ENCODE measurements around the gene MEX3A.

Gene MEX3A

GRCh38 chr1:156080863-156081179 lies 1.4 kb downstream of the MEX3A start:
- no peak overlapping the region for H3K4me3 ChIP-seq (ENCODE audit: low read depth, low read length)
- TF ChIP-seq, protein P1, sequence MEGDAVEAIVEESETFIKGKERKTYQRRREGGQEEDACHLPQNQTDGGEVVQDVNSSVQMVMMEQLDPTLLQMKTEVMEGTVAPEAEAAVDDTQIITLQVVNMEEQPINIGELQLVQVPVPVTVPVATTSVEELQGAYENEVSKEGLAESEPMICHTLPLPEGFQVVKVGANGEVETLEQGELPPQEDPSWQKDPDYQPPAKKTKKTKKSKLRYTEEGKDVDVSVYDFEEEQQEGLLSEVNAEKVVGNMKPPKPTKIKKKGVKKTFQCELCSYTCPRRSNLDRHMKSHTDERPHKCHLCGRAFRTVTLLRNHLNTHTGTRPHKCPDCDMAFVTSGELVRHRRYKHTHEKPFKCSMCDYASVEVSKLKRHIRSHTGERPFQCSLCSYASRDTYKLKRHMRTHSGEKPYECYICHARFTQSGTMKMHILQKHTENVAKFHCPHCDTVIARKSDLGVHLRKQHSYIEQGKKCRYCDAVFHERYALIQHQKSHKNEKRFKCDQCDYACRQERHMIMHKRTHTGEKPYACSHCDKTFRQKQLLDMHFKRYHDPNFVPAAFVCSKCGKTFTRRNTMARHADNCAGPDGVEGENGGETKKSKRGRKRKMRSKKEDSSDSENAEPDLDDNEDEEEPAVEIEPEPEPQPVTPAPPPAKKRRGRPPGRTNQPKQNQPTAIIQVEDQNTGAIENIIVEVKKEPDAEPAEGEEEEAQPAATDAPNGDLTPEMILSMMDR (IDR thresholded peaks at IDR 0.05; ENCODE audit: low read depth, low read length, missing control alignments): no peak
- no peak for DNase-seq (ENCODE audit: low read depth)

GRCh38 chr1:156080241-156080862 lies 1.9 kb downstream of the MEX3A start:
- no peak overlapping the region for H3K4me3 ChIP-seq (ENCODE audit: low read depth, low read length)
- TF ChIP-seq, protein P1 (IDR thresholded peaks at IDR 0.05; ENCODE audit: low read depth, low read length, missing control alignments): no peak
- DNase-seq (ENCODE audit: low read depth): no peak

- H3K4me3 ChIP-seq (ENCODE audit: low read depth, low read length): no peak overlapping the region
- TF ChIP-seq, protein P1 (IDR thresholded peaks at IDR 0.05; ENCODE audit: low read depth, low read length, missing control alignments): no peak
- no peak for DNase-seq (ENCODE audit: low read depth)
Measured at GRCh38 chr1:156079762-156080161, 2.5 kb downstream of the MEX3A start.

- no peak overlapping the region for H3K4me3 ChIP-seq (ENCODE audit: low read depth, low read length)
- TF ChIP-seq, protein P1 (IDR thresholded peaks at IDR 0.05; ENCODE audit: low read depth, low read length, missing control alignments): no peak
- no peak for DNase-seq (ENCODE audit: low read depth)
Measured at GRCh38 chr1:156078728-156079127, 3.5 kb downstream of the MEX3A start.

DNA sequence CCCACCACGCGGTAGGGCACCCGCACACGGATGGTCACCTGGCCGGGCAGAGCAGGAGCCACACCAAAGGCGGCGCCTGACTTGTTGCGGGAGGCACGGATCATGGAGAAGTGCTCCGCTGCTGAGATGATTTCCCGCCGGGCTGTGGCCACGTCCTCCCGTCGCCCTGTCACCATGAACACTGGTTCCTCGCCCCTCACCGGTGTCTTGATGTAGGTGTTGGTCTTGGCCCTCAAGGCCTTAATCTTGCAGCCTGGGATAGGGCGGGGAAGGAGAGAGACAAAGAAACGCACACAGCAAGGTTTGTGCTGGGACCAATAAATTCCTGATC lies 4.9 kb downstream of the MEX3A start:
- no peak overlapping the region for H3K4me3 ChIP-seq (ENCODE audit: low read depth, low read length)
- TF ChIP-seq, protein P1 (IDR thresholded peaks at IDR 0.05; ENCODE audit: low read depth, low read length, missing control alignments): no peak
- no peak for DNase-seq (ENCODE audit: low read depth)

DNA sequence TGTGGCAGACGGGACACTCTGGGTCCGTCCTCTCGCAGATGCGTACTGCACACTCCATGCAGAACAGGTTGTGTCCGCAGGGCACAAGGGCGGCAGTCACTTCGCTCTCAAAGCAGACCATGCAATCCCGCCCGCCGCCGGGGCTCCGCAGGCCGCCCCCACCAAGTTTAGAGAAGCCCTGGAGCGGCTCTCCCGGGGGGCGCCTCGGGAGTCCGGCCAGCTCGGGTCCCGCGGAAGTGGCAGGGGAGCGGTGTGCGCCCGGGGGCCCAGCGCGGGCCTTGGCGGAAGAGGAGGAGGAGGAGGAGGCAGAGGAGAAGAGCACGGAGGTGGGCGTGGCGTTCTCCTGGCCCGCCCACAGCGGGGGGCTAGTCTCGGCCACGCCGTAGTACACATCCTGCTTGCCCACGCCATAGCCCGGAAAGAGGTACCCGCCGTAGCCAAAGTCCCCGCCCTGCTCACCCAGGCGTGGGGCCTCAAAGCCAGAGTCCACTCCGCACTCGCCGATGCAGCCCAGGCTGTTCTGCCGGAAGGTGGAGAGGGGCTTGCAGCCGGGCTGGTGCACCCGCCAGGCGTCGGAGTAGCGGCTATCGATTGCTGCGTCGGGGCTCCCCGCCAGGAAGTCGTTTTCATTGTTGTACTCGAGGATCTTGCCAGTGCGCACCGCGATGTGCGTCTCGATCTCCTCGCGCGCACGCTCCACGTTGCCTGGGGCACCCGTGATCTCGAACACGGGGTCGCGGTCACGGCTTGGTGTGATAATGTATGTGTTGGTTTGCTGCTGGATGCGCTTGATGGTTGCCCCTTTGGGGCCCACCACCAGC lies 5.4 kb downstream of the MEX3A start:
- no peak for DNase-seq (ENCODE audit: low read depth)
- no peak overlapping the region; the same call in 1 of the 2 replicates for H3K4me3 ChIP-seq (ENCODE audit: low read depth, low read length)
- TF ChIP-seq, protein P1 (IDR thresholded peaks at IDR 0.05; ENCODE audit: low read depth, low read length, missing control alignments): no peak

DNA sequence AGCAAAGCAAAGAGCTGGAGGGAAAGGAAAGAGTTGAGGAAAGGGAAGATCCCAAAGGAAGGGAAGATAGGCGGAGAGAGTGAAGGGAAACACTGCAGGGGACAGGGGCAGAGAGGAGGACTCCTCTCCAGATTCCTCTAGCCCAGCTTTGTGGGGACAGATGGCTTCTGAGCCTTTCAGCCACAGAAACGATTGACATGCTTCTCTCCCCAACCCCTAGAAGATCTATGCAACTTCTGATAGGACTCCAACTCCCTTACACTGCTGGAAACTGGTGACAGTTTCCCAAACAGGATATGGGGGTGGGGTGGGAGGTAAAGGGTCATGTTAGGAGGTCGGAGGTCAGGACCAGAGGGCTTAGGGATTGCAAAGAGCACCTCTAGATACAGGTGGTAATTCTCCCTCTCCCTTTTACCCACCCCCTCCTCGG lies 6.5 kb downstream of the MEX3A start:
- DNase-seq (ENCODE audit: low read depth): no peak
- TF ChIP-seq, protein P1 (IDR thresholded peaks at IDR 0.05; ENCODE audit: low read depth, low read length, missing control alignments): no peak
- H3K4me3 ChIP-seq (ENCODE audit: low read depth, low read length): no peak overlapping the region

Data from GM12864 (cell line).